Activated CD4-positive, alpha-beta T cell treated with anti-CD3 and anti-CD28 coated beads, Interleukin-2, amount 50 U/mL, for 16 hours (primary cell): ENCODE results near the gene MED9.

Source experiments
- DNase-seq: peaks from one replicate; pipeline ENCODE4 v3.0.0-alpha.2; 2020

MED9 gene

GRCh38 chr17:17505610-17506171 is 28.9 kb downstream of the MED9 start:
- no peak for DNase-seq

- DNase-seq = no peak
Measured at GRCh38 chr17:17506181-17506741, 29.5 kb downstream of the MED9 start.

GRCh38 chr17:17506893-17507464 is 30.2 kb downstream of the MED9 start:
- no peak for DNase-seq

- DNase-seq = no peak
Measured at GRCh38 chr17:17507465-17508011, 30.7 kb downstream of the MED9 start.

- DNase-seq = no peak
Measured at GRCh38 chr17:17508019-17508535, 31.3 kb downstream of the MED9 start.

- no peak for DNase-seq
Measured at GRCh38 chr17:17508646-17509591, 32.1 kb downstream of the MED9 start.

- no peak for DNase-seq
Measured at GRCh38 chr17:17509601-17510425, 33.0 kb downstream of the MED9 start.

- no peak for DNase-seq
Measured at GRCh38 chr17:17510456-17511292, 33.9 kb downstream of the MED9 start.

- DNase-seq = no peak
Measured at GRCh38 chr17:17511293-17511741, 34.5 kb downstream of the MED9 start.

- DNase-seq = no peak
Measured at GRCh38 chr17:17511881-17512858, 35.4 kb downstream of the MED9 start.

- no peak for DNase-seq
Measured at GRCh38 chr17:17512866-17513265, 36.1 kb downstream of the MED9 start.

- no peak for DNase-seq
Measured at GRCh38 chr17:17513626-17514025, 36.8 kb downstream of the MED9 start.

- DNase-seq = no peak
Measured at GRCh38 chr17:17514361-17514992, 37.7 kb downstream of the MED9 start.

- DNase-seq = no peak
Measured at GRCh38 chr17:17514993-17515933, 38.5 kb downstream of the MED9 start.

GRCh38 chr17:17515934-17516930 is 39.4 kb downstream of the MED9 start:
- DNase-seq = no peak

GRCh38 chr17:17516941-17517720 is 40.3 kb downstream of the MED9 start:
- no peak for DNase-seq
